GM13977 (cell line): ENCODE results near the gene WDR20.

Experiments
- DNase-seq: peaks from one replicate; pipeline ENCODE4 v3.0.0; 2012; ENCODE audit warnings: low spot score
- CTCF ChIP-seq: IDR thresholded peaks from 2 replicates; pipeline ENCODE4 v1.5.1; 2012; ENCODE audit warnings: mild to moderate bottlenecking, control low read depth; ENCODE audit not compliant: insufficient read depth; ENCODE audit errors: extremely low read depth, missing control alignments
- in situ Hi-C: fragments of 300-500 bp; cut with MboI; formaldehyde crosslinking; loops from one replicate; pipeline ENCODE4 v1.12.0; 2022; ENCODE audit warnings: low sequenced_read_pairs, low pct_unique_long_range_greater_than_20kb, mixed read lengths, inconsistent platforms; ENCODE audit not compliant: unreplicated experiment

Gene WDR20

GRCh38 chr14:102218688-102219087, 79.0 kb downstream of the WDR20 start:
- TF ChIP-seq CTCF: no peak
- no peak for DNase-seq
- in situ Hi-C loops: no loop called here

GRCh38 chr14:102219316-102219715, 79.6 kb downstream of the WDR20 start:
- no peak for TF ChIP-seq CTCF
- DNase-seq: no peak
- in situ Hi-C loops: no loop called here

GRCh38 chr14:102220031-102220430, 80.3 kb downstream of the WDR20 start:
- in situ Hi-C loops: no loop called here
- TF ChIP-seq CTCF: no peak
- peak; percentile 89 for DNase-seq

- no peak for DNase-seq
- in situ Hi-C loops: no loop called here
- no peak for TF ChIP-seq CTCF
Measured at GRCh38 chr14:102221026-102221425, 81.3 kb downstream of the WDR20 start.

- TF ChIP-seq CTCF: no peak
- DNase-seq: no peak
- in situ Hi-C loops: no loop called here
Measured at GRCh38 chr14:102222009-102222575, 82.4 kb downstream of the WDR20 start.

- in situ Hi-C loops: no loop called here
- no peak for DNase-seq
- no peak for TF ChIP-seq CTCF
Measured at GRCh38 chr14:102222751-102223150, 83.1 kb downstream of the WDR20 start.

- no peak for DNase-seq
- in situ Hi-C loops: no loop called here
- no peak for TF ChIP-seq CTCF
Measured at GRCh38 chr14:102223682-102224081, 84.0 kb downstream of the WDR20 start.
